ENCODE measurements around the gene RPL6.
"Not testable (repeated sequence)": the region's sequence is repeated elsewhere in the genome, so short reads cannot be mapped to it uniquely, and the experiment has no call there.

GRCh38 chr12:112438645-112439044, 29.2 kb upstream of the RPL6 start:
- not testable (repeated sequence) for TF ChIP-seq CTCF (IDR thresholded peaks at IDR 0.05; ENCODE audit: low read depth, low read length); MAX (IDR thresholded peaks at IDR 0.05; ENCODE audit: low read depth, low read length); POLR2A (IDR thresholded peaks at IDR 0.05; ENCODE audit: extremely low read depth, insufficient read length); MYC (IDR thresholded peaks at IDR 0.05; ENCODE audit: low read depth, low read length)
